Measurements from ENCODE around the gene TNFRSF18.

Gene TNFRSF18

GRCh38 chr1:1227386-1227785 lies 21.0 kb upstream of the TNFRSF18 start:
- DNase-seq: no peak

GRCh38 chr1:1226566-1227362 lies 20.4 kb upstream of the TNFRSF18 start:
- no peak for DNase-seq

DNA sequence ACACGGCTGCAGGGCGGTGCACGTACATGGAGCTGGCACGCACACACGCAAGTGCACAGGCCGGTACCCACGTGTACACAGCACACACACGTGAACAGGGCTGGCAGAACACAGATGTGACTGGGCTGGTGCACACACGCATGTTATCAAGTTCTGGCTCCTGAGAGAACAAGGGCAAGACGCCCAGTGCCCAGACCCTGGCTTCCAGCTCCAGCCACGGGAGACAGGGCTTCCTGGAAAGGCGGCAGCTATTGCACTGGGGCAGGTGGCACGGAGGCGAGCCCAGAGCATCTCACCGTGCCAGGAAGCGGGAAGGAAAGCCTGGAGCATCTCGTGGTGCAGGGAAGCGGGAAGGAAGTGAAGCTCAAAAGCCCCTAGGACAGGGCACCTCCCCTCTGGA lies 19.5 kb upstream of the TNFRSF18 start:
- DNase-seq: no peak

- DNase-seq: no peak
Measured at GRCh38 chr1:1225238-1225845, 18.9 kb upstream of the TNFRSF18 start.

- DNase-seq: no peak
Measured at GRCh38 chr1:1223891-1224290, 17.5 kb upstream of the TNFRSF18 start.

GRCh38 chr1:1223321-1223720 lies 16.9 kb upstream of the TNFRSF18 start:
- no peak for DNase-seq

DNA sequence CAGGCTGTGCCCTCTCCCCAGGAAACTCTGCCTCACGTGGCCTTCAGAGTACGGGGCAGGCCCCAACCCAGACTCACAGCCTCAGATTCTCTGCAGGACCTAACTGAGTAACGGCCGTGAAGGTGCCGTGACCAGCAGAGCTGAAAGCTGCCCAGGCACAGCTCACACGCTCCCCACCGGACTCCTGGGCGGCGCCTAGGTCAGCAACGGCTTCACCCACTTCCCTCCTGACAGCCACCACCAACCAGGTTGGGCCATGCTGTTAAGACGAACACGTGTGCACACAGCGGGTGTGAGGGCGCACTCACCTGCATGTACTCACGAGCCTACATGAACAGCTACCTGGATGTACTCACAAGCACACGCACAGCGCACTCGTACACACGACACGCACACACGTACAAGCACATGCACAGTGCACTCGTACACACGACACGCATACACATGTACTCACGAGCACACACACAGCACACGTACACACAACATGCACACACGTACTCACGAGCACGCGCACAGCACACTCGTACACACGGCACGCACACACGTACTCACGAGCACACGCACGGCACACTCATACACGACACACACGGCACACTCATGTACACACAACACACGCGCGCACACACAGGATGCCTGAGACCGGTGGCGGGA lies 16.3 kb upstream of the TNFRSF18 start:
- DNase-seq: no peak

- DNase-seq: no peak
Measured at GRCh38 chr1:1221887-1222574, 15.6 kb upstream of the TNFRSF18 start.

GRCh38 chr1:1220197-1220596 lies 13.8 kb upstream of the TNFRSF18 start:
- no peak for DNase-seq

DNA sequence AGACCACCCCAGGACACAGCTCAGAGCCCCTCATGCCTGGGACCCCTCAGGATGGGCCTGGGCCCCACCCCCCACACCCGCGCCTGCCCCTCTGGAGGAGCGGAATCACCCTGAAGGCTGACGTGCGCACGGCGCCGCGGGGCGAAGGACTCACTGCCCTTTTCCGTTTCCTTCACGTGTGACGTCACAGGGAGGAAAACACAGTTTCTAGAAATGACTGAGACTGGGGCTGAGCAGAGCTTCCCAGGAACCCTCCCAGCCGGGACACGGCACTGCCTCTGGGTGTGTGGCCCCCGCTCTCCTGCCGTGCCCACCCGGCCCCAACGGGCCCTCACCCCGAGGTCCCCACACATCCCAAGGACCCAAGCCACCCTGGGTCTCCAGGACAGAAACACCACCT lies 12.9 kb upstream of the TNFRSF18 start:
- no peak for DNase-seq

- no peak for DNase-seq
Measured at GRCh38 chr1:1218524-1219200, 12.3 kb upstream of the TNFRSF18 start.

DNA sequence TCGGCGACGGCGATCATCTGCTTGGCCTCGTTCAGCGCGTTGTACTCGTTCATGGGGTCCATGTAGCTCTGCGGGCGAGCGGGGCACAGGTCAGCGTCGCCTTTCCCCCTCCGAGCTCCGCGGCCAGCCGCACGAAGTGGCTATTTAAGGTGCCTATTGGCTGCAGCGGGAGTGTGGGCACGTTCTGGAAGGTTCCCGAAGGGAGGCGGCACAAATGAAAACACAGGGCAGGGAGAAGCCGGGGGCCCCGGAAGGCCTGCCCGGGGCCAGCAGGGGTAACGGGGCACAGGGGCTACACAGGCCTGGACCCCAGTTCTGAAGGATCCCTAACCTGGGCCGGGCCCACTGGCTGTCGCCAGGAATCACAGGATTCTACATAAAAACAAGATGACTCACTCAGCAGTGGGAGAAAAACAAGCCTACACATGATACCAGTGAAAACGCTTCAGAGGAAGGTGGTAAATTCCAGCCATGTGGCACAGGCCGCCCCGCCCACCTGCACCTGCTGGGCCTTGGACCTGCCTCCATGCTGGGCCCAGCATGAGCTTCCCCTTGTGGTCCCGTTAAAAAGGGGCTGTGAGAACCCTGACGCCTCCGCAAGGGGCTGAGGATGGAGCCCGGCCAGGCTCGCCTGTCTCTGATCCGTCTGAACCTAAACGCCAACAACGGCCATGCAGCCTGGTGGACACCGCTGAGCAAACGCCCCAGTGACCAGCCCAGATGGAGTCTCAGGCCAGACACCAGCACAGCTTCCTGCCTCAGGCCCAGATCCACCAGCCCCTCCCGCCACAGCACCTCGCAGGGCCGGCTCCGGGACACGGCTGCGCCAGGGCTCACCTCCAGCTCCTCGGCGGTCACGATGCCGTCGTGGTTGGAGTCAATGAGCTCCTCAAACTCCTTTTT lies 11.5 kb upstream of the TNFRSF18 start:
- no peak for DNase-seq

DNA sequence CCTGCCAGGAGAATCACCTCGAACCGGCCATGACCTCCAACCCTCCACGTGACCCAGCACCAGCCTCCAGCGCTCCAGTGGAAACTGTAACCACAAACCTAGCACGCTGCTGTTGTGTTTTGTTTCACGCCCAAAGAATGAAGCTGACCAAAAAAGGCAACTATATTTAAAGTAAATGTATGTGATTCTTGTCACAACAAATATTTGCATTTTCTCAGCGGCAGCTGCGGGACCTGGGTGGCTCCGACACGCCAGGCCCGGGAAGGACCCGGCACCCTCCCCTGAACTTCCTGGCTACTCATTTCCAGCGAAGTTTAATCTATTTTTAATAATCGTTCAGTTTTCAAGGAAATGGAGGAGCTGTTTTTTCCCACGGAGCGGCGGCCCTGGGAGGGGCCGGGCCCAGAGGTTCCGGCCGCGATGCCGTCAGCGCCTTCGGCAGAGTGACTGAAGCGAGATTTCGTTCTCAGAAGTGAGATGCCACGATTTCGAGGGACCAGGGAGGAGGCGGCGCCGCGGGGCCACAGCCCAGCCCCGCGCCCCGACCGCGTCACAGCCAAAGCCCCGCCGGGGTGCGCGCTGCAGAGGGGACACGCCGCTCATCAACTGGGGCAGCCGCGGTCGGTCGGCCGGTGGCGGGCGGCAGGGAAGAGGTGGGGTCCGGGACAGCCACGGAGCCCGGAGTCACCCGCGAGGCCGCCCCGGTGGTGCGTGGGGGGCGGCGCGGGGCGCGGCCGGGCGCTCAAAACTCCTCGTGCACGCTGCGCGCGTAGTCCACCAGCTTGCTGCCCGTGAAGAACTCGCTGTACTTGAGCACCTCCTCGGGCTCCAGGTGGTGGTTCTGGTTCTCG lies 10.6 kb upstream of the TNFRSF18 start:
- DNase-seq: no peak

DNA sequence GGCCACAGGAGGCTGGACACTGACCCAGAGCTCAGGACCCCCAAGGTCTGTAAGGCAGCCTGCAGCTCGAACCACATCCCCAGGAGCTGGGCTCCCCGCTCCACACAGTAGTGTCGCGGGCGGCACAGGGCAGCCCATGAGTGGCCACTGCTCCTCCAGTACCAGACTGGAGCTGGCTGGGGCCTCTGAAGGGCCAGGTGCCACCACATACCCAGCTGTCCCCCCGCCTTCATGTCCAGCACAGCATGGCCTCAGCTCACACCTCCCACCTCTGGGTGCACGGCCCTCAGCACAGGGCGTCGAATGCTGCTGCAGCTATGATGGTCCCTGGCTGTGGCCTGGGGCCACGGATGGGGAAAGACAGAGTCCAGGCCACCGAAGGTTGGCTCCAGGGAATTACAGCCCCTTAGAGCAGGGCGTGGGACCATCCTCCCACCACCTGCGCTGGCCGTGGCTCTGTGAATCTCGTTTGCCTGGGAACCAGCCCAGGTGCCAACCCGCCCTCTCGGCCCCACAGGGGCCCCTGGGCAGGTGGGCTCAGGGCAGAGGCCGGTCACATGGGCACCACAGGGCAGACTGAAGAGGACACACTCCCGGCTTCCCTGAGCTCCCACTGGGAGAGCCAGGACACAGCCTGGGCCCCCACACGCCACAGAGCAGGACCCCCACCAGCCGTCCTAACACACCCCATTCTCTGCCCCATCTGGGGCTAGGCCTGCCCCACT lies 9.7 kb upstream of the TNFRSF18 start:
- no peak for DNase-seq

DNA sequence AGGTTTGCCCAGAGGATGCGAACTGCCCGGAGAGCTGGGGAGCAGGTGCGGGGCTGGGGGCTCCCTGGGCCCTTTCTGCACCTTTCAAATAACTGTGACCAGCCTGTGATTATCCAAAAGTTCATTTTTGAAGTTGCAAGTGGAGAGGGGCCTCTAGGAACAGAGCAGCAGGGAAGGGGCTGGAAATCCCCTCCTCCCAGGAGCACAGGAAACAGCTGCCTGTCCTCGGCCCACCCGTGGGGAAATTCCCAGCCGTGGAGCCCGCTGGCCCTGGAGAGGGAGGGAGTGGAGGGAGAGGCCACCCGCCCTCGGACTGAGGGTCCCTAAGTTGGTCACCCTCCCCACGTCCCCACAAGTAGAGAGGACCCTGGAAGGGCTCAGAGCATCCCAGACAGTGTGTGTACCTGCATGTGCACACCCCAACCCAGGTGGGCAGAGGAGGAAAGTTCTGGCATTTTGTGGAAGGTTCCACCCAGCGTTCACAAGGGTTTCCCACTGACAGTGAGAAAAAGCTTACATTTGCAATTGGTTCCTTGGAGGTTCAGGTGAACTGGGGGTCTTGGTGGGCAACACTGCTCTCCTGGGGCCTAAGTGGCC lies 8.8 kb upstream of the TNFRSF18 start:
- no peak for DNase-seq

GRCh38 chr1:1213345-1214265 lies 7.2 kb upstream of the TNFRSF18 start, which contains the start of gene TNFRSF4:
TNFRSF4 (minus strand) TSS chr1:1214153; CDS start chr1:1214127, 26 bp downstream.
- DNase-seq: no peak

- DNase-seq: peak in 1 of 2 donors; percentile 54
Measured at GRCh38 chr1:1212780-1213344, 6.5 kb upstream of the TNFRSF18 start.
